ENCODE data around the gene VCAN.
"Not testable (repeated sequence)": the region's sequence is repeated elsewhere in the genome, so short reads cannot be mapped to it uniquely, and the experiment has no call there.

Gene VCAN

DNA sequence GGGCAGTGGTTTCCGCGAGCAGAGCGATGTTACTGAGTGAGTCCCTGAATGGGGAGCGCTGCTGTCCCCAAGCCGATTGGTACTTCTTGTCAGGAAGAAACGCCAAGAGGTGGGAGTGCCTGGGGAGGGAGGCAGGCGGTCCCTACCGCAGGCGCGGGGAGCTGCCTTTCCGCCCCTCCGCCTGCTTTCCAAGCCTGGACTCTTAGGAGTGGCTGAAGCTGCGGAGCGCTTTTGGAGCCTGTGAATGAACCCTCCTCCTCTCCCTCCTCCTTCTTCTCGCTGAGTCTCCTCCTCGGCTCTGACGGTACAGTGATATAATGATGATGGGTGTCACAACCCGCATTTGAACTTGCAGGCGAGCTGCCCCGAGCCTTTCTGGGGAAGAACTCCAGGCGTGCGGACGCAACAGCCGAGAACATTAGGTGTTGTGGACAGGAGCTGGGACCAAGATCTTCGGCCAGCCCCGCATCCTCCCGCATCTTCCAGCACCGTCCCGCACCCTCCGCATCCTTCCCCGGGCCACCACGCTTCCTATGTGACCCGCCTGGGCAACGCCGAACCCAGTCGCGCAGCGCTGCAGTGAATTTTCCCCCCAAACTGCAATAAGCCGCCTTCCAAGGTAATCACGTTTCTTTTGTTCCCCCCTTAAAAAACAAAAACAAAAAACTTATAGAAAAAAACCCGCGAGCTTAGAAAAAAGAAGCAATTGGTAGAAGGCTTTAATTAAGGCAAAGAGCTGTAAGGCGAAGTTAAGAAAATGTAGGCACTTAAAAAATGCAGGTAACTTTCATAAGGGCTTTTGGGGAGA lies at the start of gene VCAN:
Gene VCAN, plus strand, starts transcription at position 340 of the 808 bp plus-strand sequence. CDS start 11,775 bp downstream, outside the sequence.
- no peak for DNase-seq

DNA sequence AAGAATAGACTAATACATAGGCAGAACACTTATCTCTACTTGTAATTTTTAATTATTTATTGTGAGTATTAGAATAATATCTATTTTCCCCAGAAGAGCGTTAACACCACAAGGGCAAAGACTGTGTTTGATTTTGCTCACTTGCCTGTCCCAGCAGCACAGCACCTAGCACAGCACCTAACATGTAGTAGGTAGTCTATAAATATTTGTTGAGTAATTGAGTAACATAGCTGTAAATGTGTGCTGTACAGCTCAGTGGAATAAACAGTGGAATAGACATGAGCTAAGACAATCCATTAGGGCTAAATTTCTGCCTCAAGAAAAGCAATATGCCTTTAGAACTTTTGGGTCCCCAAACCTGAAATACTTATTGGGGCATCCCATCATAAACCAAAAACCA lies 49.3 kb upstream of the VCAN start:
- DNase-seq, result no peak

DNA sequence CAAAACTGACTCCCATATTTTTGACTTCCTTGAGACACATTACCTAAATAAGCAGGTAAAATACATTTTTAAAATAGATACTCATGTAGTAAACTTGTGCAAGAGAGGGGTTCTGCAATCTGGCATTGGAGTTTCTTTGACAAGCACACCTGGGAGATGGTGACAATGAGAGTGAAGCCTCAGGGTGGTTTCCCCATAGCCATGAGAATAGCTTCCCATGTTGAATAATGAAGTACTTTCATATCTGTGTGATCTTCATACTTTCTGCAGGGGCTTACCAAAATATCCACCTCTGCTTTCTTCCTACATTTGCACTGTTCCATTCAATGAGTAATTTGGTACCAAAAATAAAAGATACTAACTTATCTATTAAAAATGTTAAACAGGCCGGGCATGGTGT lies 44.7 kb upstream of the VCAN start:
- no peak for DNase-seq

DNA sequence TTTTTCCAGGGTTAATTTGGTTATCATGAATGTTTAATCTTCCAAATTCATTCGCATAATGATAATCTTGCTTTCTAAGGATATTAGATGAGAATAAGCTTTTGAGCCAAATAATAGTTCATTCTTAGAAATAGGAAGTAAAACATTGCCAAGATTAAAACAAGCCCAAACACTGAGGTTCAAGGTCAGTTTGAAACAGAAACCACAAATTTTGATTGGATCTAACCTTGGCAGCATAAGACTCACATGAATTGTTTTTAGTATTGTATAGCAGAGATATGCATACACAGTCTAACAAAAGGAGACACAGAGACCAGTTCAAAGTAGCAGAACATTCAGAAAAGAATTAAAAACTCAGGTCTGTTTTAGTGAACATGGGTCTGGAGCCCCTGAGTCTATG lies 43.4 kb upstream of the VCAN start:
- no peak for DNase-seq

DNA sequence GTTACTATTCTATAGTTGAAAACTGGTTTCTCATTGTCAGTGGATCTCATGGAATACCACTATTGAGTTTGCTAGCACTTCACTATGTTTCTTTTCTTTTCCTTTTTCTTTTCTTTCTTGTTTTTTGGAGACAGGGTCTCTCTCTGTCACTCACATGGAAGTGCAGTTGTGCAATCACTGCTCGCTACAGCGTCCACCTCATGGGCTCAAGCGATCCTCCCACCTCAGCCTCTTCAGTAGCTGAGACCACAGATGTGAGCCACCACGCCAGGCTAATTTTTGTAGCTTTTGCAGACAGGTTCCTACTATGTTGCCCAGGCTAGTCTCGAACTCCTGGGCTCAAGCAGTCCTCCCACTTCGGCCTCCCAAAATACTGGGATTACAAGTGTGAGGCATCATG lies 42.7 kb upstream of the VCAN start:
- no peak for DNase-seq

DNA sequence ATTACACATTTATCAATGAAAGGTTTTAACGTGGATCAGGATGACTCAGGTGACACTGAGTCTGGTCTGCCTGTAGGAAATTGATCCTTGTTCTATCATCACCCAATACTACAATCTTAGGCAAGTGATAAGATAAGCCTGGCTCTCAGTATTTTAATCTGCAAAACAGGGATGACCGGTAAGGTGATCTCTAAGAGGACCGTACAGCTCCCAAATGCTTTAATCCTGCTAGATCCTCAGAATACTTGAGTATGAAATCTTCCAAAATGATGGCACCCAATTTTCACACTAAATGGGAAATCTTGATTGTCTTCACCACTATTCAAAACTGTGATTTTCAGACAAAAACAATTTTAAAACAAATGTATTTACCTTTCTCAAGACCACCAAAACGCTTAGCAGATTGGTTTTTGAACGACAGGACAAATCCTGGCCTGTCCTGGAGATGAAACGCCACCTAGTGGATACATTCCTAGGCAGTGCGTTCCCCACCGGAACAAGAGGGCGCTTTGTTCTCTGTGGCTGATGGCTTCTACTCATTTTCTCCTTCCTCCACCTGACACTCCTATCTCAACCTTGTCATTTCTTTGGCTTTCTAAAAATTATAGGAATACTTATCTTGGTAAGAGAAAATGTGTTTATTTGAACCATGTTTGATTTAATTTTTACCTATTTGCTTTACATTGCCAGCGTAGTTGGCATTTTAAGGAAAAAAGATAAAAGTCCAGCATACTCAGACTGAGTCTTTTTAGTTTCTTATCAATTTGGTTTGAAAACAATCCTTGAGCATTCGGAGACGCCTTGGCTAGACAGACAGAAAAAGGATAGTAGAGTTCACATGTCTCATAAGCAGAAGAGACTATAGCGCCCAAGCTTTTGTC lies 41.2 kb upstream of the VCAN start:
- DNase-seq, result peak; percentile 57

DNA sequence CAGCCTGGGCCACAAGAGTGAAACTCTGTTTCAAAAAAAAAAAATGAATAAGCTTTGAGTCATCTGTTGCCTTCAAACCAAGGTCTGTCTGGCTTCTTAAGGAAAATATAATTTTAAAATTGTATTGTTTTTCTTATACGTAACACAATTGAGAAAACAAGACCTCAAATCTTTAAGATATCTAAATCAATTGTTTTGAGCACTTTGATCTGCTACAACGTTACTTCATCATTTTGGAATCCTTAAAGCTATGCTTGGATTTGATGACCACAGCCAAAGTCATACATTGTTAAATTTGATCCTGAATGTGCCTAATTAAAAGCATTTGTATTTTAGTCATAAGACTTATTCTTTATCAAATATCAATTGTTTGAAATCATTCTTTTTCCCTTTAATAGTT lies 37.7 kb upstream of the VCAN start:
- no peak for DNase-seq

DNA sequence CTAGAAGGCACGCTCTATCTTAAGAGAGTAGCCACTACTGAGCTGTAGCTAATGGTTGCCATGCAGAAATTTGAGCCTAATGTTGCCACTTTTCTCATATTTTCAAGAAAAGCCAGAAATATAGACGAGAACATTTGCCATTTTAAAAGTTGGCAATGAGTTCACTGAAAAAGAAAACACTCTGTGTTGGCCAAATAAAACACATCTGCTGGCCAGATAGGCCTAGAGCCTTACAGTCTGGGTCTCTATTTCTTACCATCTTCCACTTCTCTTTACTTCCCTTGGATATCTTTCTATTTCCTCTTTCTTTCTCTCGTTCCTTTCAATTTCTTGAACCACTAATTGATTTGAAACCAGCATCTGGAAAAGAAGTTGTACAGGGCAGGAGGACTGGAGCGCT lies 36.6 kb upstream of the VCAN start:
- no peak for DNase-seq

DNA sequence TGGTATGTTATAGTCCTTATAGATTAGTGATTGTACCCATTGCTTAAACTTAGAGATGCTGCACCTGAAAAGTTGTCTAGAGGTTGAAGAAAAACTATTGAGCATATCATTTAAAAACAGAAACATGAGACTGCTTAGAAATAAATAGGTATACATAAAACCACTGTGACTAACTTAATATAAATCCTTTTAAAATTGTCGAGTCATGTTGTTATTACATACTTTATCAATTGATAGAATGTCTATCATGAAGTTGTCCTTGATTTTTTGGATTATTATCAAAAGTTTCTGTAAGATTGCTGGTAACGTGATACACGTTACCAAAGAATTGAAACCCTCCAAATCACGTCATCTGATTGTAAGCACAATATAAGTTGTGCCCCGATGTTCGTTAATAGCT lies 35.3 kb upstream of the VCAN start:
- no peak for DNase-seq

DNA sequence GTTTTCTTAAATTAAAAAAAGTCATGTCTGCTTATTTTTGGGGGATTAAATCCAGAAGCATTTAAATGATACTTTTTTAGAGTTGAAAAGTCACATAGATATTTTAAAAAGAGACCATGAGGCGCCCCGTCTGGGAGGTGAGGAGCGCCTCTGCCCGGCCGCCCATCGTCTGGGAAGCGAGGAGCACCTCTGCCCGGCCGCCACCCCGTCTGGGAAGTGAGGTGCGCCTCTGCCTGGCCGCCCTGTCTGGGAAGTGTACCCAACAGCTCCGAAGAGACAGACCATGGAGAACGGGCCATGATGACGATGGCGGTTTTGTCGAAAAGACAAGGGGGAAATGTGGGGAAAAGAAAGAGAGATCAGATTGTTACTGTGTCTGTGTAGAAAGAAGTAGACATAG lies 33.8 kb upstream of the VCAN start:
- DNase-seq, result not testable (repeated sequence)

DNA sequence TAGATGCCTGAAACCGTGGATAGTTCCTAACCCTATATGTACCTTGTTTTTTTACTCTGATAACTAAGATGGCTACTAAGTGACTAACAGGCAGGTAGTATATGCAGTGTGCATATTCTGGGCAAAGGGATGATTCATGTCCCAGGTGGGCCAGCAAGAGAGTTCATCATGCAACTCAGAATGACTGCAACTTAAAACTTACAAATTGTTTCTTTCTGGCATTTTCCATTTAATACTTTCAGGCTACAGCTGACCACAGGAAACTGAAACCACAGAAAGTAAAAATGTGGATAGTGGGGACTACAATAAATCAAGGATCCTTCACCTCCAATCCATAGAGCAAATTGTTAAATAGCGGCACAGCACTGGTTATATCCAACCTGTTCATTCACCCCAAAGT lies 30.7 kb upstream of the VCAN start:
- no peak for DNase-seq

DNA sequence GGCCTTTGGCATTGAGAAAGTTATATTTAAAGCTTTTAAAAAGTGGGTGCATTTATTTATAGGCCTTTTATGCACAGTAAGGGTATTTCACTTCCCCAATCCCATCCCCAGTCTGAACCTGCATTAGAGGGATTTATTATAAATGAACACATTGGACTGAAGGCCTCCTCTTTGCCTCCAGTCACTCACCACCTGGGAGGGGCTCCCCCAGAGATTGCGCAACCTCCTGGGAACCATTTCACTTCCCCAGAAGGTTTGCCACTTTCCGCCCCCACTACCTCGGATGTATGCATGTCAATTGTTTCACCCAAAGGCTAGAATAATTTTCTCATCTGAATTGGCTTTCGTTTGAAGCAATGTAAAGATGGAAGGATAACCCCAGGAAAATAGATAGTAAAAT lies 29.8 kb upstream of the VCAN start:
- DNase-seq, result no peak

DNA sequence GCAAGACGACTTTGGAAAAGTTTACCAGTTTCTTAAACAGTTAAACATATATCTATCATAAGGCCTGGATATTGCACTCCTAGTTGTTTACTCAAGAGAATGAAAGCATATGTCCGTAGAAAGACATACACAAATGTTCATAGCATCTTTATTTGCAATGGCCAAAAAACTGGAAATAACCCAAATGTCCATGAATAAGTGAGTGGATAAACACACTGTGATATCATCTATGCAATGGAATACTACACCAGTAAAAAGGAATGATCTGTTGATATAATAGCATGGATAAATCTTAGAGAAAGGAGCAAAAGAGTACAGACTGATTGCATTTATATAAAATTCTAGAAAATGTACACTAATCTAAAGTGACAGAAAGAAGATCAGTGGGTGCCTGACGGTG lies 28.0 kb upstream of the VCAN start:
- no peak for DNase-seq

DNA sequence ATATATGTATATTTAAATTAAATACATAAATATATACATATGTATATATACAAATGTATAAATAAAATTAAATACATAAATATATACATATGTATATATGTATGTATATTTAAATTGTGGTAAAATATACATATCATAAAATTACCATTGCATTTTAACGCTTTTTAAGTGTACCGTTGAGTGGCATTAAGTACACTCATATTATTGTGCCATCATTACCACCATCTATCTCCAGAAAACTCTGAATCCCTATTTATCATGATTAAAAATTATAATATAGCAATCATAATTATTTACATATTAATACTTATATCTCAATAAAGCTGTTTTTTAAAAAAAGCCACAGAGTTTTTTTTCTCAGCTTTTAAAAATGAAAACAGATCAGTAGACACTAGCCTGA lies 27.1 kb upstream of the VCAN start:
- DNase-seq, result no peak

DNA sequence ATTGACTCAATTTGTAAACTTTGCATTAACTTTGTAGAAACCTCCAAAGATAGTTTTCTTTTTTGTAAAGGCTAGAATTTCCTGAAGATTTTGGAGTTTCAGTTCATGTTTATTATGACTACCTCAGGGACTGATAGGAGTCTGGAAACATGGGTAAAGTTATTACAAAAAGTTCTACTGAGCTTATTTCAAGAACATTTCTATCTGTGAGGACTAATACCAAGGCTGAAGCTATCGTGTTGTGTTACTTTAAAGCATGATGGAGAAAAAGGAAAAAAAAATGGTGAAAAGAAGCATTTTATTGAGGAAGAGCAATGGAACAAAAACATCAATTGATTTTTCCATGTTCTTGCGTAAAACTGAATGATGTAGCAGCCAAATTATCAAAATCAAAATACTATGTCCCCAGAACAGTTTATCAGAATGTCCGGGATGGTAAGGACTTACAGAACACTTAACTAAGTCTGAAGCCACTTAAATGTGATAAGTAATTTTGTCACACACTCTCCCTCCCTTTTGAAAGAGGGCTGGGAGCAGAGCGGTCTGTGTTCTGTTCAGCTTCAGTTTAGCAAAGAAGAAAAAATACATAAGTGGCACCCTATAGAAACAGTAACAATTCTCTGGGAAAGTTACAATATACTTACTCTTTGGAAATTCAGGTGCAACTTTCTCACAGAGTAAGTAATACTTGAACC lies 25.1 kb upstream of the VCAN start:
- no peak for DNase-seq

DNA sequence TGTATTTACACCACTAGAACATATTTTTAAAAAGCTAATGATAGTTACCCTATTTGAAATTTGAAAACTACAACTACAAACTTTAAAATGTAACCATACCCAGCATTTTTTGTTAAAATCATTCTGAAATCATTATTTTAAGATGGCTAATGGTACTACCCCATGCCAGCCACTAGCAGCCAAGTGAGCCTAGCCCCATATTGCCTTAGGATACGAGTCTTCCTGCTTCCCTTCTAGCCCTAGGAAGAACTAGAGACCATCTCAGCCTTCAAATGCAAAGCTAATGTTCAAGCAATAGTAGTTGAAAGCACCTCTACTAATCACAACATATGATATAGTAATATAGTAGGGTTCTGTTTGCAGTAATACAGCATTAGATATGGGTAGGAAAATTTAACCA lies 24.0 kb upstream of the VCAN start:
- no peak for DNase-seq

DNA sequence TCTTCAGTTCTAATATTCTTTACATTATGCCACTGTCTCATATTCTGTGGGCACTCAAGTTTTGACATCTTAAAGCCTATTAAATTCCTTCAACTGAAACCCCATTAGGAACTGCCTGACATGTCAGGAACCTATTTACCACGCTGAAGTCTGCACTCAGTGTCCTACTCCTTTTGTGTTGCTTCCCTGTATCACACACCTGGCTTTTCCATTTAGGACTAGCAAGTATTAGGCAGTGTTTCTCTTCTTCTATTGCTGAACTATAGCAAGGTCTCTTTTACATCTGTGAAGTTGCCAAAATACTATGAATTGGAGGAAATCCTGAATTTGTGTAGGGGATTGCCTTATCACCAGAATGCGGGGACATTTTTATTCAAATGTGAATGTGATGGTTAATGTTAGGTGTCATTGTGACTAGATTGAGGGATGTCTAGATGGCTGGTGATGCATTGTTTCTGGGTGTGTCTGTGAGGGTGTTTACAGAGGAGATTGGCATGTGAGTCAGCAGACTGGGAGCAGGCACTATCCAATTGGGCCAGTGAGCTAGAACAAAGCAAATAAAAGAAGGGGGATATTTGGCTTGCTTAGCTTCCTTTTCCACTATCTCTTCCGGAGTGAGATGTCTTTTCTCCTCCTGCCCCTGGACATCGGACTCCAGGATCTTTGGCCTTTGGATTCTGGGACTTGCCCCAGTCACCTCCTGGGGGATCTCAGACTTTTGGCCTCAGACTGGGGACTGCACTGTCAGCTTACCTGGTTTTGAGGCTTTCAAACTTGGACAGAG lies 21.2 kb upstream of the VCAN start:
- DNase-seq, result no peak

DNA sequence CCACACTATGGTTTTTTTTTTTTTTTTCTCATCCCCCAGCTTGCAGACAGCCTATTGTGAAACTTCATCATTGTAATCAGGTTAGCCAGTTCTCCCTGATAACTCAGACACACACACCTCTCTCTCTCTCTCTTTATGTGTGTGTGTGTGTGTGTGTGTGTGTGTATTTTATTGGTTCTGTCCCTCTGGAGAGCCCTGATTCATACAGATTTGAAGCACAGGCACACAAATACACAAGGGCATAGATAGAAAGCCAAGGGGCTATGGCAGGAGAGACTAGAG lies 20.6 kb upstream of the VCAN start:
- no peak for DNase-seq

DNA sequence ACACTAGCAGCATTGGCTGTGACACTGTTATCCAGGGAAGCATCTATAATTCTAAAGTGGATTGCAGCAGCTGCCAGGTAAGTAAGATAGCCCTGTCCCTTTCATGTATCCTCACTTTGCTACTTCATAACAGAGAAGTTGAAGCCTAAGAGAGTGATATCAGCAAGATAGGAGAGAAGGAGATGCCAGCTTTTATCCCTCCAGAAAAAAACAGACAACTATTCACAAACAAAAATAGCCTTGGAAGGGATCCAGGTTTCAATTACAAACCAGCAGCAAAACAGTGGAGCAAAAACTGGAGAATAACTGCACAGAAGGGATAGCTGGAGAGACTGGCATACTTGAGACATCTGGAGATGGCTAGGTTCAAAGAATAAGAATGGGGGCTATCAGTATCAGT lies 19.6 kb upstream of the VCAN start:
- DNase-seq, result no peak

DNA sequence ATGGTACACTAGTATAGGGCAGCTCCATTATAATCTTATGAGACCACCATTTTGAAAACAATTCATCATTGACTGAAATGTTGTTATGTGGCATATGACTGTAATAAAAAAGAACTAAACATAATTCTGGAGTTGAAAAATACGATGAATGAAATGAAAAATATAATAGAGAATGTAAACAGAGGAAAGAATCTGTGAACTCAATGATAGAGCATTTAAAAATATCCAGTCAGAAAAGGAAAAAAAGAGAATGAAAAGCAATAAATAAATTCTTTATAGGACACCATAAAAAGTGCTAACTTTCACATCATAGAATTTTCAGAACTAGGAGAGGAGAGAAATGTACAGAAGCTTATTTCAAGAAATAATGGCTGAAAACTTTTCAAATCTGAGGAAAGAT lies 17.6 kb upstream of the VCAN start:
- no peak for DNase-seq

DNA sequence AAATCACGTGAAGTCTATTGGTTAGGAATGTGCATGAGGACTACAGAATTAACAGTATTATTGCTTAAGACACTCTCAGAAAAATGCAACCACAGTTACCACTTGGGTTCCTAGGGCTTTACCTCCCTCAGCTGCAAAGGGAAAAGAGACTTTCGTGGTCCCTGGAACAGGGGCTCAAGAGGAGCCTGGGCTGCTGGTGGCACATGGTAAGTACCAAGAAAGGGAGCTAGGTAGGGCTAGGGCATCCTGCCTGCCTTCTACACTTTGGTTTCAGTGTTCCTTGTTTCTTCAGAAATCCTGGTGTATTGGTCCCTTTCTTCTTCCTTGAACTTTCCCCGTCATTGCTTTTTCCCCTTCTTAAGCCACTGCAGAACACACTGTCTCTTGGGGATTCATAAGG lies 7.3 kb upstream of the VCAN start:
- no peak for DNase-seq

DNA sequence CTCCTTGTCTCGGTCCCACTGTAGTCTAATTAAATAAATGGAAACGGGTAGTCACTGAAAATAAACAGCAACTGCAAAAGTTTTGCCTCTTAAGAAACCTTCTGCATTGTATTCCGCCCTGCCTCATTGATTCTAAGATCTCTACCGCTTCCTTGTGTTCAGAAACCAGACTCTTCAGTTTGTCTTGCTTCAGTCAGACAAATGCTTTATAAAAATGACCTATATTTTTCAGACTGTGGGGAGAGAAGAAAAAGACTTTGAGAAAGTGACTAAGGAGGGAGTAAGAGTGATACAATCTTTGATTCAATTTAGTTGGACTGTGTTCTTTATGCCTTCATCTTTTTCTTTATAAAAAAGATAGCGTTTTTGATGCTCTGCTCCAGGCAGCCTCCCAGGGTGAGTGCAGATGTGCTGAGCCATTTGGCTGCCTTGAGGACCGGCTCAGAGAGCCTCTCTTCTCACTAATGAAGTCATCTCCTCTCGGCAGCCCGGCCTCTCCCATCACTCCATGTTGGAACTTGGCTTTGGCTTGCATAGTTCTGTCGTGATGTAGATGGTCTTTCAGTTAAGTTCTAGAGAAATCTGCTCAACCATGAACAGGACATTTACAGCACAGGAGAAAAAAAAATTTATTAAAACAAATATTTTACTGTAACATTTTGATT lies 4.0 kb upstream of the VCAN start:
- DNase-seq, result no peak

DNA sequence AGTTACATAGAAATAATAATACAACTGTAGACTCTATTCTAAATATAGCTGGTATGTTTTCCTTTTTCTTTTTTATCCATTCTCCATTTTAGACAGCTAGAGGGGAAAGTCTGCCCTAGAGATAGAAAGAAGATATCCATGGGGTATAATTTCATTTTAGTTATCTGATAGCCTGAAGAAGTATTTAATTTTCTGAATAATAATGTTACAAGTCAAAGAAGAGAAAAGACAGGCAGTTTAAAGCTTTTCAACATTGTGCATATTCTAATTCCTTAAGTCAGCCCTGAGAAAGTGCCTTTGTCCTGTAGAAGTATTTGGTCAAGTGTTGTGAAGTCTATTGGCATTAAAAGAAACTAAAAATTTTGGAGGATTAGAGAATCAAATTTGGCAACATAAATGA lies 2.5 kb upstream of the VCAN start:
- no peak for DNase-seq

Measured in stimulated activated CD4-positive, alpha-beta T cell treated with anti-CD3 and anti-CD28 coated beads, Interleukin-4, amount 100 ng/mL, for 24 hours (primary cell).